K562 (cell line): Measurements from ENCODE around the gene HAGHL. TPM values are rescaled to one million over a fixed set of nuclear protein-coding genes. Genes with fewer than 3 reads are reported as not detected.

Experiments
- ADNP ChIP-seq: fragments of 200-800 bp; sonication (Bioruptor generic); IDR thresholded peaks from 2 replicates; pipeline ENCODE4 v1.6.1; 2016; ENCODE audit warnings: missing genetic modification characterization, missing compliant biosample characterization
- CBX8 ChIP-seq: fragments of 200-600 bp; sonication (generic); IDR thresholded peaks from 2 replicates; pipeline ENCODE4 v1.6.1; 2012; ENCODE audit warnings: borderline replicate concordance, mixed run types, low read depth, mild to moderate bottlenecking, moderate library complexity, mixed read lengths, low read length, control low read depth, inconsistent platforms; ENCODE audit not compliant: poor library complexity, severe bottlenecking; ENCODE audit errors: extremely low read depth
- FOXP1 ChIP-seq: sonication (generic); formaldehyde crosslinking; IDR thresholded peaks from 2 replicates; pipeline ENCODE4 v1.8.0; 2022; ENCODE audit warnings: mild to moderate bottlenecking, missing genetic modification reagents
- STAG1 ChIP-seq: sonication (generic); formaldehyde crosslinking; IDR thresholded peaks from 2 replicates; pipeline ENCODE4 v1.5.0; 2020; ENCODE audit warnings: missing genetic modification reagents, borderline replicate concordance
- TCF3 ChIP-seq: sonication (generic); formaldehyde crosslinking; IDR thresholded peaks from 2 replicates; pipeline ENCODE4 v1.4.0; 2020; ENCODE audit warnings: mild to moderate bottlenecking, missing genetic modification reagents
- TRIM24 ChIP-seq, 2 experiments: fragments of 450-650 bp; IDR thresholded peaks; 2 replicates each; pipeline ENCODE4 v1.6.1; 2016
- TRIM25 ChIP-seq: fragments of 450-650 bp; IDR thresholded peaks from 2 replicates; pipeline ENCODE4 v1.7.0; 2016; ENCODE audit warnings: borderline replicate concordance
- ZMIZ1 ChIP-seq, 2 experiments: fragments of 150-350 bp in 1 of 2; IDR thresholded peaks; 2 replicates each; pipeline ENCODE4 v1.6.1; 2012 to 2016; ENCODE audit warnings: low read depth in 2 of 2, low read length in 2 of 2, mild to moderate bottlenecking in 1 of 2, moderate library complexity in 1 of 2
- ZNF316 ChIP-seq: fragments of 450-650 bp; IDR thresholded peaks from 2 replicates; pipeline ENCODE4 v1.6.1; 2016
- polyA plus RNA-seq, 8 experiments: library from polyadenylated mRNA; depleted of rRNA in 4 of 8; stranded (reverse) in 5 of 8; unstranded in 3 of 8; fragments of >200 nt; fragmentation: Nextera tagmentation in 2 of 8; fragmentation: Illumina TruSeq in 1 of 8; extraction: Ambion mirVana in 2 of 8; extraction: Trizol in 1 of 8; gene quantifications; 2 replicates each; pipeline versions ENCODE4 v1.2.1 to v1.2.3, GENCODE V29; 2011 to 2014; ENCODE audit warnings: inconsistent platforms in 1 of 8, missing spikeins in 1 of 8
- total RNA-seq, 7 experiments: library from RNA; depleted of rRNA in 6 of 7; stranded (reverse); fragments of >200 nt in 6 of 7; fragmentation: Illumina TruSeq in 2 of 7; extraction: Trizol in 2 of 7; gene quantifications; 2 replicates each; pipeline versions ENCODE4 v1.2.1 to v1.2.3, GENCODE V29; 2011 to 2021; ENCODE audit warnings: low replicate concordance in 1 of 7
- TF ChIP-seq, protein P1 (sequence below): conservative IDR thresholded peaks from 2 replicates; pipeline ENCODE4 v1.6.1; 2011; ENCODE audit warnings: low read depth, mild to moderate bottlenecking, low read length; ENCODE audit not compliant: control insufficient read depth
- TF ChIP-seq, protein P2 (sequence below): fragments of 250-450 bp; sonication (Bioruptor Pico); IDR thresholded peaks from 2 replicates; pipeline ENCODE4 v1.5.0; 2021; ENCODE audit warnings: mild to moderate bottlenecking, moderate library complexity
- TF ChIP-seq, protein P3 (sequence below): fragments of 250-450 bp; sonication (Bioruptor Pico); IDR thresholded peaks from 2 replicates; pipeline ENCODE4 v1.8.0; 2021; ENCODE audit warnings: moderate library complexity, mild to moderate bottlenecking, inconsistent platforms
- TF ChIP-seq, protein P4 (sequence below): sonication (generic); formaldehyde crosslinking; IDR thresholded peaks from 2 replicates; pipeline ENCODE4 v1.9.0; 2022; ENCODE audit warnings: mild to moderate bottlenecking, missing genetic modification reagents

HAGHL gene
- total and polyA plus RNA-seq, 9 of the 15 experiments (the other 6 are each of a cell fraction or from before 2014, with no cell fraction given), result 0.31 to 83.4 (median 20.7) TPM

DNA sequence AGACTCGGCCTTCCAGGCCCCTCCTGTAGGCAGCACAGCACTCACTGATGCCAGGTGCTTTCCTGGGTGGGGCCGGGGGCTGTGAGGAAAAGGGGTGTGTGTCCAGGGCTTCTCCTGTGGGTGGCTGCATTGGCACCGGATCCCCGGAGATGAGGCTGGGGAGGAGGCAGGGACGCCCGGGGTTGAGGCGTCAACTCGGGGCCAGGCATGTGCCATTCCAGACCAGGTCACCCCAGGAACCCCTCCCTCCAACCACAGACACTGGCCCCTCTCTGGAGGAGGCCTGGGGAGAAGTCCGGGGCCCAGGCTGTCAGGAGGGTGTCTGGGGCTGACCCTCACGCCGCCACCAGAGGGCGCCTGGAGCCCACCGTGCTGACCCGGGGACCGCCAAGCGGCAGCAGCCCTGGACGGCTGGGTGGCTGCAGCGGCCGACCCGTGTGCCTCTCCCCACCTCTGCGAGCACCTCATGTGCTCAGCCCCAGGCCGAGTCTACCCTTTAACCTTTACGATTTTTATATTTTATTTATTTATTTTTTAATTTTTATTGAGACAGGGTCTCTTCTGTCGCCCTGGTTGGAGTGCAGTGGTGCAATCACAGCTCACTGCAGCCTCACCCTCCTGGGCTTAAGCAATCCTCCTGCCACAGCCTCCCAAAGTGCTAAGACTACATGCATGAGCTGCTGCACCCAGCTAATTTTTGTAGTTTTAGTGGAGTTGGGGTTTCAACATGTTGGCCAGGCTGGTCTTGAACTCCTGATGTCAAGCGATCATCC lies 15.2 kb upstream of the HAGHL start (continued):
- TF ChIP-seq, protein P1, sequence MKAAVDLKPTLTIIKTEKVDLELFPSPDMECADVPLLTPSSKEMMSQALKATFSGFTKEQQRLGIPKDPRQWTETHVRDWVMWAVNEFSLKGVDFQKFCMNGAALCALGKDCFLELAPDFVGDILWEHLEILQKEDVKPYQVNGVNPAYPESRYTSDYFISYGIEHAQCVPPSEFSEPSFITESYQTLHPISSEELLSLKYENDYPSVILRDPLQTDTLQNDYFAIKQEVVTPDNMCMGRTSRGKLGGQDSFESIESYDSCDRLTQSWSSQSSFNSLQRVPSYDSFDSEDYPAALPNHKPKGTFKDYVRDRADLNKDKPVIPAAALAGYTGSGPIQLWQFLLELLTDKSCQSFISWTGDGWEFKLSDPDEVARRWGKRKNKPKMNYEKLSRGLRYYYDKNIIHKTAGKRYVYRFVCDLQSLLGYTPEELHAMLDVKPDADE, result 0 out of 2 replicates have a peak, but pooled peaks have one; percentile 26
- TF ChIP-seq TRIM25 (no peak), CBX8 (no peak), TCF3 (CRISPR knock-in tag) (no peak), ZNF316 (no peak), ZMIZ1 (IDR thresholded peaks at IDR 0.05; ENCODE audit: low read depth in 2 of 2, low read length in 2 of 2) (no peak), TRIM24 (IDR thresholded peaks at IDR 0.05) (no peak), FOXP1 (CRISPR knock-in tag) (no peak), ADNP (no peak), STAG1 (CRISPR knock-in tag) (peak; percentile 96)
- TF ChIP-seq, protein P2, sequence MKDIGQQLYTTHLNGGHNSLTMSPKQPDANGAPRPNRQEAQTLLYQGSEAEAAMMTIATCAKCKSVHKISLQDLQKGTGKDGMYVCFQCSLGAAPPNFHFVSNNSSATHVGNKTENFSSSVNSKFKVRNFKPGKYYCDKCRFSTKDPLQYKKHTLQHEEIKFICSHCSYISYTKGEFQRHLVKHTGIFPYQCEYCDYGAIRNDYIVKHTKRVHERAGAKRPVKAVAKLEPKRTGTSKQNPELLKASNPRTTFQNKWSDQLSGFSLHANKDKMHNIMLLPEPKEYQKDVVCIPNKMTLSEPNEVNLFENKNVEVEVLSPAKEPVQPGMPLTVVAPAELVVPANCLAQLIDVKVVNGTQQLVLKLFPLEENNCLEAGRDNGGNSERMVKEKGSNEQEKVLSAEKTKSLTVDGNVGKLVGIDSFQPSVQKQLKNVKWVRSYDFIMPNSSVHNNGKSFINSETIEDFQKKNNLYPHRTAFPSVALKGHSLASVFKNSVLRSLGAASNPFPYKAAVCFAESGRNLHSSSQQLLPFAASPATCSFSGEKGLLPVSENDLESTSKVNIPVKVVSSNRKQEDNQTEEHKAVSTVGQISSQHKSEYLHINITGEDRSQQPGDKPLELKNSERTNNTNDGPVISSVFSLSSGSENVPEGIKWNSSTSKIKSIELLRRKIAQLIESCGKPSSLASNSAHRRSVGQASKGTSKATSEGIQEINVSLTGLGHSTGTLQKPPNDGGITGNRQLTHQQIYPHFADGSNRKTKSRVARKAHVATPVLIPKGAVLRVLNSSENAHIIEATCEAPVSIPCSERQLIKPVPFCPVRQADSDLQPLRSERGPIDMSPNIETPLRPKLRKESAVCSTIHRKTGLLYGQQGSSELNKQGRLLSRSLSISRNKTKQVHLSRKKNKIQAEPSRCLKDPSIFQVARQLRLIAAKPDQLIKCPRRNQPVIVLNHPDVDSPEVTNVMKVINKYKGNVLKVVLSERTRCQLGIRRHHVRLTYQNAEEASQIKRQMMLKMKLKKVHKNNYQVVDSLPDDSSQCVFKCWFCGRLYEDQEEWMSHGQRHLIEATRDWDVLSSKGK, result no peak
- TF ChIP-seq, protein P3, sequence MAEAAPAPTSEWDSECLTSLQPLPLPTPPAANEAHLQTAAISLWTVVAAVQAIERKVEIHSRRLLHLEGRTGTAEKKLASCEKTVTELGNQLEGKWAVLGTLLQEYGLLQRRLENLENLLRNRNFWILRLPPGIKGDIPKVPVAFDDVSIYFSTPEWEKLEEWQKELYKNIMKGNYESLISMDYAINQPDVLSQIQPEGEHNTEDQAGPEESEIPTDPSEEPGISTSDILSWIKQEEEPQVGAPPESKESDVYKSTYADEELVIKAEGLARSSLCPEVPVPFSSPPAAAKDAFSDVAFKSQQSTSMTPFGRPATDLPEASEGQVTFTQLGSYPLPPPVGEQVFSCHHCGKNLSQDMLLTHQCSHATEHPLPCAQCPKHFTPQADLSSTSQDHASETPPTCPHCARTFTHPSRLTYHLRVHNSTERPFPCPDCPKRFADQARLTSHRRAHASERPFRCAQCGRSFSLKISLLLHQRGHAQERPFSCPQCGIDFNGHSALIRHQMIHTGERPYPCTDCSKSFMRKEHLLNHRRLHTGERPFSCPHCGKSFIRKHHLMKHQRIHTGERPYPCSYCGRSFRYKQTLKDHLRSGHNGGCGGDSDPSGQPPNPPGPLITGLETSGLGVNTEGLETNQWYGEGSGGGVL, result no peak
- TF ChIP-seq, protein P4, sequence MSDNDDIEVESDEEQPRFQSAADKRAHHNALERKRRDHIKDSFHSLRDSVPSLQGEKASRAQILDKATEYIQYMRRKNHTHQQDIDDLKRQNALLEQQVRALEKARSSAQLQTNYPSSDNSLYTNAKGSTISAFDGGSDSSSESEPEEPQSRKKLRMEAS (CRISPR knock-in tag), result 0 out of 2 replicates have a peak, but pooled peaks have one; percentile 10
